GM12878 (cell line): ENCODE data around the gene WBP1L. TPM values are rescaled to one million over a fixed set of nuclear protein-coding genes. Genes with fewer than 3 reads are reported as not detected.
"Not testable (repeated sequence)": the region's sequence is repeated elsewhere in the genome, so short reads cannot be mapped to it uniquely, and the experiment has no call there.

Experiments
- ATAC-seq: fragments of 200-7000 bp; cut with Tn5 transposase; 3 replicates; pipeline ENCODE4 v1.9.1; 2020; ENCODE audit warnings: mild to moderate bottlenecking, moderate library complexity
- BruUV-seq: library from RNA; stranded (reverse); fragments of 400-500 nt; replicated peaks from 2 replicates; lab custom pipeline; 2021; lab: Mats Ljungman, UMichigan
- CTCF ChIA-PET: fragments of 300-600 bp; sonication (Branson Sonifier 250); formaldehyde crosslinking; extraction: SDS; loops from one replicate; lab custom pipeline; 2021; ENCODE audit warnings: inconsistent platforms; lab: Yijun Ruan, JAX
- POLR2A ChIA-PET: fragments of 350-600 bp; formaldehyde crosslinking; extraction: SDS; loops from one replicate; lab custom pipeline; 2021; ENCODE audit warnings: inconsistent platforms; lab: Charles Lee
- RAD21 ChIA-PET: fragments of 300-600 bp; sonication (Branson Sonifier 250); formaldehyde crosslinking; loops from one replicate; lab custom pipeline; 2023; ENCODE audit warnings: antibody characterized with exemption; ENCODE audit not compliant: unreplicated experiment; lab: Charles Lee
- SMC1A ChIA-PET: fragments of 300-600 bp; sonication (Branson Sonifier 250); formaldehyde crosslinking; loops from one replicate; lab custom pipeline; 2023; ENCODE audit not compliant: unreplicated experiment, uncharacterized antibody; lab: Charles Lee
- DNase-seq: peaks from one replicate; pipeline ENCODE4 v3.0.0-alpha.2; 2011; ENCODE audit warnings: low read depth, low spot score
- FAIRE-seq: peaks from 3 replicates; lab custom pipeline; 2011; peaks lifted over from hg19 to GRCh38; lab: Jason Lieb, UNC
- H2AFZ ChIP-seq: 2 replicates; pipeline ENCODE4 v1.6.0; 2011; ENCODE audit warnings: low read depth, low read length, control low read depth; ENCODE audit not compliant: control insufficient read depth
- H3K27ac ChIP-seq: 2 replicates; pipeline ENCODE4 v1.5.1; 2011; ENCODE audit warnings: control low read depth; ENCODE audit not compliant: control insufficient read depth, insufficient read depth
- H3K27me3 ChIP-seq, 2 experiments: replicated peaks in 1 of 2; 2 replicates each; pipeline versions ENCODE4 v1.6.0 to v1.6.1; 2011; ENCODE audit warnings: low read length in 1 of 2; ENCODE audit not compliant: control insufficient read depth in 2 of 2, insufficient read depth in 2 of 2
- H3K36me3 ChIP-seq, 2 experiments: 2 replicates each; pipeline ENCODE4 v1.5.1; 2011; ENCODE audit warnings: low read length in 1 of 2; ENCODE audit not compliant: control insufficient read depth in 2 of 2, insufficient read depth in 2 of 2
- H3K4me1 ChIP-seq: 2 replicates; pipeline ENCODE4 v1.6.1; 2011; ENCODE audit warnings: mild to moderate bottlenecking, low read length, moderate library complexity, mixed read lengths; ENCODE audit not compliant: control insufficient read depth, insufficient read depth
- H3K4me2 ChIP-seq: 2 replicates; pipeline ENCODE4 v1.6.0; 2011; ENCODE audit warnings: control low read depth; ENCODE audit not compliant: control insufficient read depth, insufficient read depth
- H3K4me3 ChIP-seq: fragments of 200-600 bp; sonication (generic); 2 replicates; pipeline ENCODE4 v1.5.1; 2016
- H3K79me2 ChIP-seq: 2 replicates; pipeline ENCODE4 v1.6.0; 2011; ENCODE audit warnings: low read length; ENCODE audit not compliant: control insufficient read depth, insufficient read depth
- H3K9ac ChIP-seq: 2 replicates; pipeline ENCODE4 v1.8.0; 2011; ENCODE audit warnings: low read length, control low read depth, mixed read lengths; ENCODE audit not compliant: control insufficient read depth, insufficient read depth
- H3K9me3 ChIP-seq: replicated peaks from 3 replicates; pipeline ENCODE4 v1.5.1; 2011; ENCODE audit warnings: mild to moderate bottlenecking, low read length; ENCODE audit not compliant: control insufficient read depth, insufficient read depth
- H4K20me1 ChIP-seq: 2 replicates; pipeline ENCODE4 v1.6.0; 2011; ENCODE audit not compliant: control insufficient read depth, insufficient read depth
- ATF7 ChIP-seq: fragments of 450-650 bp; IDR thresholded peaks from 2 replicates; pipeline ENCODE4 v1.6.1; 2016; ENCODE audit warnings: low read depth, mild to moderate bottlenecking
- IKZF1 ChIP-seq: fragments of 450-650 bp; conservative IDR thresholded peaks from 2 replicates; pipeline ENCODE4 v1.6.1; 2017; ENCODE audit warnings: antibody characterized with exemption, mild to moderate bottlenecking
- IKZF2 ChIP-seq, 2 experiments: fragments of 450-650 bp; IDR thresholded peaks; 2 replicates each; pipeline ENCODE4 v1.6.1; 2017; ENCODE audit warnings: mild to moderate bottlenecking in 2 of 2, moderate library complexity in 2 of 2
- MEF2B ChIP-seq: fragments of 450-650 bp; IDR thresholded peaks from 2 replicates; pipeline ENCODE4 v1.6.1; 2018; ENCODE audit warnings: mild to moderate bottlenecking, moderate library complexity; ENCODE audit not compliant: partially characterized antibody, poor library complexity, severe bottlenecking
- ZNF384 ChIP-seq: IDR thresholded peaks from 2 replicates; pipeline ENCODE4 v1.6.1; 2012; ENCODE audit warnings: low read depth, mild to moderate bottlenecking, low read length, improper control_type of control experiment, borderline replicate concordance
- WGBS: methylation state at CpG from one replicate; pipeline ENCODE4 v1.1.6; 2016; ENCODE audit warnings: low lambda C conversion rate; ENCODE audit not compliant: insufficient replicate concordance, insufficient coverage; ENCODE audit errors: missing lambda C conversion rate; 5-methylcytosine and 5-hydroxymethylcytosine counted together
- in situ Hi-C: fragments of 300-500 bp; cut with MboI; formaldehyde crosslinking; loops from 9 replicates; pipeline ENCODE4 v1.14.3; 2018; ENCODE audit warnings: mixed read lengths
- intact Hi-C: fragments of 100-400 bp; cut with micrococcal nuclease; formaldehyde crosslinking; loops from one replicate; pipeline ENCODE4 v1.14.2; 2022; ENCODE audit not compliant: unreplicated experiment
- polyA plus RNA-seq, 11 experiments: library from polyadenylated mRNA; depleted of rRNA in 4 of 11; unstranded in 6 of 11; stranded (reverse) in 5 of 11; fragments of >200 nt; fragmentation: Nextera tagmentation in 4 of 11; fragmentation: Illumina TruSeq in 1 of 11; extraction: Ambion mirVana in 4 of 11; extraction: Trizol in 1 of 11; gene quantifications; 1 replicate in 1 of 11; 2 replicates in 10 of 11; pipeline versions ENCODE4 v1.2.1 to v1.2.3, GENCODE V29; 2011 to 2016; ENCODE audit warnings: inconsistent platforms in 2 of 11, missing spikeins in 2 of 11, low read depth in 1 of 11
- total RNA-seq, 4 experiments: library from RNA; depleted of rRNA in 3 of 4; stranded (reverse); fragments of >200 nt in 3 of 4; fragmentation: Illumina TruSeq in 1 of 4; extraction: Trizol in 1 of 4; gene quantifications; 2 replicates each; pipeline versions ENCODE4 v1.2.1 to v1.2.3, GENCODE V29; 2013 to 2021

WBP1L gene
- total and polyA plus RNA-seq, 10 of the 15 experiments (the other 5 are each of a cell fraction or from before 2014, with no cell fraction given), result 3.7 to 18.8 (median 12.3) TPM

- BruUV-seq, H3K4me3 ChIP-seq, H3K9ac ChIP-seq, RAD21 ChIA-PET, H3K9me3 ChIP-seq, FAIRE-seq, H3K4me1 ChIP-seq, POLR2A ChIA-PET, DNase-seq, H3K79me2 ChIP-seq, H4K20me1 ChIP-seq, H2AFZ ChIP-seq, in situ Hi-C loops, intact Hi-C loops, H3K27me3 ChIP-seq, H3K36me3 ChIP-seq, H3K27ac ChIP-seq: not testable (repeated sequence)
- ChIA-PET SMC1A (interaction anchor here (0.7 to 1.2 kb wide), 3 partner anchors 50 to 465 kb away, joined by 3 to 4 read pairs (median 3); no protein-coding TSS in a partner anchor), CTCF (interaction anchor here (1.3 kb wide), 3 partner anchors 47 to 478 kb away, joined by 3 to 6 read pairs (median 3); partner anchors contain the start of gene CNNM2)
- peak; percentile 15; the same call in 1 of the 3 replicates for ATAC-seq
- H3K4me2 ChIP-seq, result 0 out of 2 replicates have a peak overlapping the region, but pooled peaks have one; percentile 19
- TF ChIP-seq MEF2B (peak; percentile 53), IKZF1 (peak; percentile 38; the same call in 1 of the 2 replicates), IKZF2 (IDR thresholded peaks at IDR 0.05) (peak in 1 of 2 experiments; percentile 18; a peak in 1 of 4 replicates), ATF7 (0 out of 2 replicates have a peak, but pooled peaks have one; percentile 9)
- WGBS, result 74% methylated on average over 11 of the region's 11 CpGs
Measured at GRCh38 chr10:102855731-102856436, 112.1 kb downstream of the WBP1L start.

- TF ChIP-seq ZNF384, result no peak
- SMC1A ChIA-PET, result interaction anchor here (0.7 kb wide), 2 partner anchors 254 to 464 kb away, joined by 3 to 4 read pairs; no protein-coding TSS in a partner anchor
- POLR2A ChIA-PET, result no interaction called here
- 94% methylated on average over 3 of the region's 3 CpGs for WGBS
- no peak for FAIRE-seq
- no peaks in the 10 kb centered on the region for H3K36me3 ChIP-seq
- intact Hi-C loops (no loop called here), in situ Hi-C loops (no loop called here)
- H3K4me2 ChIP-seq, result no peak overlapping the region
- H3K27ac ChIP-seq, result no peak overlapping the region
- H3K4me1 ChIP-seq, result no peaks in the 10 kb centered on the region
- no peak for ATAC-seq
- no peak overlapping the region for H3K4me3 ChIP-seq
- no TSS peak for BruUV-seq
- no peak for DNase-seq
- no peak overlapping the region for H2AFZ ChIP-seq
- H3K9me3 ChIP-seq, result no peaks in the 10 kb centered on the region
- H3K27me3 ChIP-seq, result no peaks in the 10 kb centered on the region
- RAD21 ChIA-PET, result no interaction called here
- CTCF ChIA-PET, result no interaction called here
- no peaks in the 10 kb centered on the region for H4K20me1 ChIP-seq
- H3K79me2 ChIP-seq, result no peaks in the 10 kb centered on the region; the same call in 1 of the 2 replicates
- no peak overlapping the region for H3K9ac ChIP-seq
Measured at GRCh38 chr10:102856758-102857424, 113.1 kb downstream of the WBP1L start.
